HCT116 (cell line): ENCODE data around the gene KRT13. TPM values are rescaled to one million over a fixed set of nuclear protein-coding genes. Genes with fewer than 3 reads are reported as not detected.
A peak's percentile ranks its signal among the peaks of the same experiment; 100 is the strongest.

ENCODE experiments used
- ATAC-seq: fragments of 200-7000 bp; cut with Tn5 transposase; 2 replicates; pipeline ENCODE4 v1.9.1; 2020; ENCODE audit warnings: mild to moderate bottlenecking, moderate library complexity
- BruUV-seq: library from RNA; stranded (reverse); fragments of 400-500 nt; replicated peaks from 2 replicates; lab custom pipeline; 2021; lab: Mats Ljungman, UMichigan
- CTCF ChIA-PET: fragments of 300-600 bp; sonication (Branson Sonifier 250); formaldehyde crosslinking; loops from one replicate; lab custom pipeline; 2021; ENCODE audit warnings: antibody characterized with exemption; lab: Charles Lee
- POLR2A ChIA-PET: fragments of 300-600, 350-600 bp; sonication (Branson Sonifier 250); formaldehyde crosslinking; loops from one replicate; lab custom pipeline; 2021; ENCODE audit warnings: antibody characterized with exemption; lab: Charles Lee
- RAD21 ChIA-PET, 2 experiments: fragments of 300-600 bp; sonication (Branson Sonifier 250); formaldehyde crosslinking; loops; one replicate each; lab custom pipeline; 2023; ENCODE audit warnings: low total read pairs in 2 of 2; ENCODE audit not compliant: uncharacterized antibody in 2 of 2, unreplicated experiment in 2 of 2, low non-redundant PET in 1 of 2; lab: Charles Lee
- DNase-seq: peaks from one replicate; pipeline ENCODE4 v3.0.0-alpha.2; 2010; ENCODE audit warnings: low read depth, low spot score
- H2AFZ ChIP-seq: fragments of 200-600 bp; shearing (Covaris generic), sonication (generic); 2 replicates; pipeline ENCODE4 v1.6.1; 2017; ENCODE audit warnings: low read depth, mixed run types, mixed read lengths, antibody characterized with exemption, low read length; ENCODE audit not compliant: poor library complexity, severe bottlenecking
- H3K27ac ChIP-seq: 2 replicates; pipeline ENCODE4 v1.5.1; 2012; ENCODE audit warnings: low read depth, low read length
- H3K27me3 ChIP-seq: fragments of 200-600 bp; sonication (generic); 2 replicates; pipeline ENCODE4 v1.6.1; 2016; ENCODE audit warnings: mixed run types, low read length, mixed read lengths; ENCODE audit not compliant: insufficient read depth
- H3K36me3 ChIP-seq, 2 experiments: fragments of 200-500 bp in 1 of 2; fragments of 200-600 bp in 1 of 2; sonication (Bioruptor generic) in 1 of 2; sonication (generic) in 1 of 2; 2 replicates each; pipeline versions ENCODE4 v1.5.1 to v1.6.1; 2014 to 2016; ENCODE audit warnings: low read length in 2 of 2, inconsistent platforms in 1 of 2, mixed read lengths in 1 of 2, mixed run types in 1 of 2; ENCODE audit not compliant: insufficient read depth in 2 of 2, control insufficient read depth in 1 of 2
- H3K4me1 ChIP-seq, 2 experiments: fragments of 200-600 bp in 1 of 2; sonication (generic) in 1 of 2; 2 replicates each; pipeline versions ENCODE4 v1.5.1 to v1.6.1; 2012 to 2017; ENCODE audit warnings: low read length in 2 of 2, inconsistent platforms in 1 of 2, mild to moderate bottlenecking in 1 of 2, mixed read lengths in 1 of 2, mixed run types in 1 of 2, moderate library complexity in 1 of 2; ENCODE audit not compliant: insufficient read depth in 2 of 2, control insufficient read depth in 1 of 2
- H3K4me2 ChIP-seq: fragments of 200-600 bp; sonication (generic); 2 replicates; pipeline ENCODE4 v1.6.1; 2017; ENCODE audit warnings: mixed run types, low read length, mixed read lengths
- H3K4me3 ChIP-seq, 2 experiments: fragments of 200-600 bp in 1 of 2; sonication (generic) in 1 of 2; replicated peaks in 1 of 2; 2 replicates each; pipeline ENCODE4 v1.5.1; 2011 to 2016; ENCODE audit warnings: low read length in 2 of 2, control low read depth in 1 of 2, low read depth in 1 of 2, mild to moderate bottlenecking in 1 of 2, mixed read lengths in 1 of 2, mixed run types in 1 of 2
- H3K79me2 ChIP-seq: fragments of 200-600 bp; sonication (generic); 2 replicates; pipeline ENCODE4 v1.6.1; 2017; ENCODE audit warnings: mild to moderate bottlenecking, mixed run types, low read length, moderate library complexity, mixed read lengths; ENCODE audit not compliant: insufficient read depth
- H3K9ac ChIP-seq: fragments of 200-600 bp; sonication (generic); 2 replicates; pipeline ENCODE4 v1.6.1; 2016; ENCODE audit warnings: low read length, mixed read lengths
- H3K9me2 ChIP-seq: fragments of 200-600 bp; sonication (generic), shearing (Covaris generic); 2 replicates; pipeline ENCODE4 v1.6.1; 2017; ENCODE audit warnings: mixed run types, mild to moderate bottlenecking, moderate library complexity; ENCODE audit not compliant: insufficient read depth
- H3K9me3 ChIP-seq, 2 experiments: fragments of 200-500 bp in 1 of 2; fragments of 200-600 bp in 1 of 2; sonication (Bioruptor generic) in 1 of 2; sonication (generic) in 1 of 2; 2 replicates each; pipeline ENCODE4 v1.6.1; 2014 to 2017; ENCODE audit warnings: low read length in 2 of 2, mixed read lengths in 2 of 2, inconsistent platforms in 1 of 2, low read depth in 1 of 2, mild to moderate bottlenecking in 1 of 2, mixed run types in 1 of 2, moderate library complexity in 1 of 2; ENCODE audit not compliant: control insufficient read depth in 1 of 2, insufficient read depth in 1 of 2
- H4K20me1 ChIP-seq: fragments of 200-600 bp; sonication (generic), shearing (Covaris generic); 2 replicates; pipeline ENCODE4 v1.6.1; 2017; ENCODE audit warnings: mixed run types, mild to moderate bottlenecking, moderate library complexity; ENCODE audit not compliant: insufficient read depth
- ATF3 ChIP-seq: IDR thresholded peaks from 2 replicates; pipeline ENCODE4 v1.6.1; 2012
- CBX3 ChIP-seq: IDR thresholded peaks from 2 replicates; pipeline ENCODE4 v1.6.1; 2012; ENCODE audit warnings: low read depth
- EGR1 ChIP-seq: IDR thresholded peaks from 2 replicates; pipeline ENCODE4 v1.6.1; 2012; ENCODE audit warnings: low read depth
- EZH2phosphoT487 ChIP-seq: fragments of 200-600 bp; IDR thresholded peaks from 2 replicates; pipeline ENCODE4 v1.6.1; 2018; ENCODE audit warnings: antibody characterized with exemption, borderline replicate concordance
- FOSL1 ChIP-seq: IDR thresholded peaks from 2 replicates; pipeline ENCODE4 v1.6.1; 2012; ENCODE audit warnings: low read depth
- JUND ChIP-seq: IDR thresholded peaks from 2 replicates; pipeline ENCODE4 v1.6.1; 2012
- POLR2A ChIP-seq: IDR thresholded peaks from 2 replicates; pipeline ENCODE4 v1.7.0; 2011; ENCODE audit warnings: borderline replicate concordance; ENCODE audit not compliant: insufficient read depth, insufficient read length; ENCODE audit errors: extremely low read depth
- POLR2AphosphoS5 ChIP-seq: IDR thresholded peaks from 2 replicates; pipeline ENCODE4 v1.6.1; 2011; ENCODE audit warnings: mild to moderate bottlenecking, low read depth, low read length, moderate library complexity
- RAD21 ChIP-seq: IDR thresholded peaks from 2 replicates; pipeline ENCODE4 v1.6.1; 2012; ENCODE audit warnings: low read depth, mild to moderate bottlenecking
- REST ChIP-seq: IDR thresholded peaks from 2 replicates; pipeline ENCODE4 v1.6.1; 2012; ENCODE audit warnings: low read depth
- SIN3A ChIP-seq: IDR thresholded peaks from 2 replicates; pipeline ENCODE4 v1.6.1; 2012; ENCODE audit warnings: low read depth
- SP1 ChIP-seq: IDR thresholded peaks from 2 replicates; pipeline ENCODE4 v1.6.1; 2012; ENCODE audit warnings: low read depth
- SRF ChIP-seq: IDR thresholded peaks from 2 replicates; pipeline ENCODE4 v1.6.1; 2012; ENCODE audit warnings: low read depth
- TCF7L2 ChIP-seq: IDR thresholded peaks from 2 replicates; pipeline ENCODE4 v1.7.0; 2011; ENCODE audit warnings: borderline replicate concordance, inconsistent platforms; ENCODE audit not compliant: insufficient read depth, insufficient read length; ENCODE audit errors: extremely low read depth
- YY1 ChIP-seq: IDR thresholded peaks from 2 replicates; pipeline ENCODE4 v1.6.1; 2011; ENCODE audit warnings: low read length, low read depth, moderate library complexity, mild to moderate bottlenecking; ENCODE audit not compliant: insufficient replicate concordance; ENCODE audit errors: extremely low read depth
- intact Hi-C: fragments of 100-400 bp; cut with micrococcal nuclease; formaldehyde crosslinking; loops from 2 replicates; pipeline ENCODE4 v1.10.0; 2022
- total RNA-seq: library from RNA; stranded (reverse); gene quantifications from one replicate; pipeline ENCODE4 v1.2.1, GENCODE V29; 2021; ENCODE audit not compliant: unreplicated experiment

KRT13 gene
- total RNA-seq, 1 experiment from 2014 or later: 3.7 TPM

GRCh38 chr17:41511116-41511515 lies 5.7 kb upstream of the KRT13 start:
- H3K79me2 ChIP-seq: no peaks in the 10 kb centered on the region
- peak; percentile 75 for ATAC-seq
- POLR2A ChIA-PET: interaction anchor here (1.2 to 2.1 kb wide), 3 partner anchors 10 to 17 kb away, joined by 3 to 7 read pairs (median 4); partner anchors contain the start of gene KRT19
- peak overlapping the region; percentile 1; the same call in 1 of the 2 replicates for H3K9ac ChIP-seq
- no peak overlapping the region for H2AFZ ChIP-seq
- no peak for DNase-seq
- RAD21 ChIA-PET: interaction anchor here in 1 of 2 experiments (1.1 kb wide), 1 partner anchor 38 kb away, joined by 3 read pairs; no protein-coding TSS in a partner anchor
- peak overlapping the region; percentile 22; the same call in 1 of the 2 replicates for H3K4me2 ChIP-seq
- no peak overlapping the region for H3K27ac ChIP-seq
- H3K9me2 ChIP-seq: no peaks in the 10 kb centered on the region
- H3K4me1 ChIP-seq: peaks cover 13 to 55% of the 10 kb centered on the region in 2 experiments
- H3K4me3 ChIP-seq: no peak overlapping the region
- intact Hi-C loops: no loop called here
- BruUV-seq: no TSS peak
- TF ChIP-seq POLR2AphosphoS5: peak; percentile 23; the same call in 1 of the 2 replicates
- no peak for TF ChIP-seq ATF3
- TF ChIP-seq SP1: no peak
- TF ChIP-seq SRF: no peak
- no peaks in the 10 kb centered on the region for H3K27me3 ChIP-seq
- H3K36me3 ChIP-seq: 0 out of 4 replicates have a peak, but pooled peaks cover 0 to 4% of the 10 kb centered on the region in 2 experiments
- CTCF ChIA-PET: interaction anchor here (3.9 kb wide), 1 partner anchor 38 kb away, joined by 10 read pairs; no protein-coding TSS in a partner anchor
- H3K9me3 ChIP-seq: no peaks in the 10 kb centered on the region
- no peaks in the 10 kb centered on the region for H4K20me1 ChIP-seq

GRCh38 chr17:41510251-41511065 lies 5.0 kb upstream of the KRT13 start:
- DNase-seq: no peak
- TF ChIP-seq ATF3: no peak
- TF ChIP-seq EGR1: no peak
- no peak for TF ChIP-seq RAD21
- TF ChIP-seq CBX3: no peak
- TF ChIP-seq POLR2AphosphoS5: no peak
- TF ChIP-seq TCF7L2: no peak
- TF ChIP-seq EZH2phosphoT487: no peak
- TF ChIP-seq REST: no peak
- no peak for TF ChIP-seq JUND
- no peak for TF ChIP-seq SRF
- no peak for TF ChIP-seq SIN3A
- no peak for TF ChIP-seq POLR2A
- TF ChIP-seq FOSL1: no peak
- no peak for TF ChIP-seq YY1

More at GRCh38 chr17:41510251-41511065, 5.0 kb upstream of the KRT13 start:
- H4K20me1 ChIP-seq: no peaks in the 10 kb centered on the region
- no peaks in the 10 kb centered on the region for H3K79me2 ChIP-seq
- no peaks in the 10 kb centered on the region for H3K9me3 ChIP-seq
- intact Hi-C loops: no loop called here
- BruUV-seq: no TSS peak
- H3K27ac ChIP-seq: no peak overlapping the region
- peaks cover 13 to 62% of the 10 kb centered on the region in 2 experiments for H3K4me1 ChIP-seq
- no peaks in the 10 kb centered on the region for H3K27me3 ChIP-seq
- H3K4me2 ChIP-seq: peak overlapping the region; percentile 22
- ATAC-seq: 0 out of 2 replicates have a peak, but pooled peaks have one; percentile 25
- H2AFZ ChIP-seq: no peak overlapping the region
- H3K4me3 ChIP-seq: no peak overlapping the region
- ChIA-PET POLR2A (interaction anchor here (0.7 to 2.1 kb wide), 3 partner anchors 8 to 18 kb away, joined by 3 to 7 read pairs (median 3); partner anchors contain the start of genes KRT15 and KRT19), CTCF (interaction anchor here (3.9 kb wide), 1 partner anchor 38 kb away, joined by 10 read pairs; no protein-coding TSS in a partner anchor), RAD21 (no interaction called here)
- no peaks in the 10 kb centered on the region for H3K9me2 ChIP-seq
- no peaks in the 10 kb centered on the region for H3K36me3 ChIP-seq
- H3K9ac ChIP-seq: 0 out of 2 replicates have a peak overlapping the region, but pooled peaks have one; percentile 1
